ENCODE measurements around the gene CBFA2T3.

The CBFA2T3 gene

GRCh38 chr16:88936556-88937205 lies 40.3 kb downstream of the CBFA2T3 start:
- DNase-seq: peak in 1 of 2 experiments; percentile 53

- DNase-seq: no peak
Observed at GRCh38 chr16:88936008-88936555, 40.9 kb downstream of the CBFA2T3 start.

DNA sequence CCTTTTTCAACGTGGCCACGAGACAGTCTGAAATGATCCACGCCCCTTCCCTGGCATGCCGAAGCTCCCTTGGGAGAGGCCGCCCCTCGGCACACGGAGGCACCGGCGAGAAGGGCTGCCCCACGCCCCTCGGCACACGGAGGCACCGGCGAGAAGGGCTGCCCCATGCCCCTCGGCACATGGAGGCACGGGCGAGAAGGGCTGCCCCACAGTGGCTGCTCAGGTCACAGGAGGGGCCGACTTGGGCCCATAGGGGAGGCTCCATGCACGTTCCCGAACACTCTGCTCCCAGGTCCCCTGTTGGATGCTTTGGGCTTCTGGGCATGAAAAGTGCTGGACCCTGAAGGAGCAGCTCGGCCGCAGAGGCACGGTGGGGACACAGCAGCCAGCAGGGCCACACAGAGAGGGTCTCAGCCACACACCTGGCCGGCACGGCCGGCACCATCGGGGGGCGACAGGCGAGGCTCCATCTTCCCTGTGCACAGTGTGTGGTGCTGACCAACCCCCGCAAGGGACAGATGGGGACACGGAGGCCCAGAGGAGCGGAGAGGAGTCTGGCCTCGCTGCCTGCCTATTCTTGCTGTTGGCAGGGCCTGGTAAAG lies 42.8 kb downstream of the CBFA2T3 start:
- no peak for DNase-seq

GRCh38 chr16:88932929-88933328 lies 44.1 kb downstream of the CBFA2T3 start:
- DNase-seq: no peak

DNA sequence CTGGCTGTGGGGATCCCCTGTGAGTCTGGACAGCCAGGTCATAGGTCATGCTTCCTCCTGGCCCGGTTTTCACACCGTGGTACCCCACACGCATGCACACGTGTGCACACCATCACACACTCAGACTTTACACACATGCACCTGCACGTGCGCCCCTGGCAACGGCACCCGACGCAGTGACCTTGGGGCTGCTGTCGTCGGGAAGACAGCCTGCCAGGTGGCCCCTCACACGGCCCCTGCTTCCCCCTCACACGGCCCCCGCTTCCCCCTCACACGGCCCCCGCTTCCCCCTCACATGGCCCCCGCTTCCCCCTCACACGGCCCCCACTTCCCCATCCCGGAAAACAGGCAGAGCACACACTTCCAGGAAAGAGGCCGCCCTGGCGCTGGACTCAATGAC lies 45.1 kb downstream of the CBFA2T3 start:
- DNase-seq: no peak

GRCh38 chr16:88931373-88931900 lies 45.6 kb downstream of the CBFA2T3 start:
- DNase-seq: no peak

DNA sequence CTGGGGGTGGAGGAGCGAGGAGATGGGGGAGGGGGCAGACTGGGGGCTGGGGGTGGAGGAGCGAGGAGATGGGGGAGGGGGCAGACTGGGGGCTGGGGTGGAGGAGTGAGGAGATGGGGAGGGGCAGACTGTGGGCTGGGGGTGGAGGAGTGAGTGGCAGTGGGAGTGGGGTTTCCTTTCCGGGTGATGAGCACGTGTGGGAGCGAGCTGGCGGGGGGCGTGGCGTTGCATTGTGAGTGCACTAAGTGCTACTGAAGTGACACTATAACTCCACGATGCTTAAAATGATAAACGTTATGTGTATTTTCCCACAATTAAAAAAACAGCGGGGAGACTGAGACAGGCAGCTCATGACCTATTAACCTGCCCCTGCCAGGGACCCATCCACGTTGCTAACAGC lies 46.3 kb downstream of the CBFA2T3 start:
- no peak for DNase-seq

- no peak for DNase-seq
Observed at GRCh38 chr16:88929091-88929445, 47.9 kb downstream of the CBFA2T3 start.

DNA sequence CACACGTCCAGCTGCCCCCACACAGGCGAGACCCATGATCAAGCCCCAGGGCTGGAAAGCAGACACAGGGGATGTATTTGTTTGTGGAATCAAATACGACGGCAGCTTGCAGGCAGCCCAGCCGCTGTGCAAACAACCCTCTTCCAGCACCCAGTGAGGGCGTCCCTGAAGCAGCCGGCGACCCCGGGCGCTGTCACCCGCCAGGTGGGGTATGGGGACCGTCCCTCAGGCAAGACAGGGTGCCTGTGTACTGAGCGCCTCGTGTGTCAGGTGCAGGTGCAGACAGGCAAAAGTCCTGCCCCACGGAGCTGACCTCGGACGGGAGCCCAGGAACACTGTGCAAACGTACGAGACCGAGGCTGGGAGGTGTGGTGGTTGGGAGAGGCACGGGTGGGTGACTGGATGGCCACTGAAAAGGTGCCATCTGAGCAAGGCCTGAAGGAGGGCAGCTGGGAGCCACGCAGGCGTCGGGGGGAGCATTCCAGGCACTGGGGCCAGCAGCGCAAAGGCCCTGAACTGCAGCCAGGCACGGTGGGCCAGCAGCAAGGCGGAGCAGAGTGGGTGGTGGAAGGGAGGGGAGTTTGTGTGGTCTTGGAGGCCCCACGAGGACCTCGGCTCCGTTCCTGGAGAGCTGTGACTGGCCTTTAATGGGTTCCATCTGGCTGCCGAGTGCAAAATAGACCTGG lies 48.5 kb downstream of the CBFA2T3 start:
- DNase-seq: no peak

- DNase-seq: no peak
Observed at GRCh38 chr16:88927661-88928060, 49.3 kb downstream of the CBFA2T3 start.

DNA sequence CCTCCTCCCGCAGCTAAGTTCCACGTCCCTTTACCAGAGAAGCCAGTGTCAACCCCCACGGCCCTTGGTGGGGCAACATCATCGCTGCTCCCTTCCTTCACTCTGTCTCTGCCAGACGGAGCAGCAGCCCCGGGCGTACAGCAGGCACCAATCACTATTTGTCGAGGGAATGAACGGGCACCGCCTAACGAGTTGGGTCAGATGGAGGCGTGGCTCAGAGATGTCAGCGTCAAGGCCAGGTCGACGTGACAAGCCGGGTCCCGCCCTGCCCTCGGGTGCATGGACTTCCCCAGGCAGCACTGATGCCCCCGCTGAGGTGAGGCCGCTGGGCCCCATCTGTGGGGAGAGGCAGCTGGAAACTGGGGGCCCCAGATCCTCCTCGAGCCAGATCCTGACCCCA lies 50.0 kb downstream of the CBFA2T3 start:
- DNase-seq: no peak

DNA sequence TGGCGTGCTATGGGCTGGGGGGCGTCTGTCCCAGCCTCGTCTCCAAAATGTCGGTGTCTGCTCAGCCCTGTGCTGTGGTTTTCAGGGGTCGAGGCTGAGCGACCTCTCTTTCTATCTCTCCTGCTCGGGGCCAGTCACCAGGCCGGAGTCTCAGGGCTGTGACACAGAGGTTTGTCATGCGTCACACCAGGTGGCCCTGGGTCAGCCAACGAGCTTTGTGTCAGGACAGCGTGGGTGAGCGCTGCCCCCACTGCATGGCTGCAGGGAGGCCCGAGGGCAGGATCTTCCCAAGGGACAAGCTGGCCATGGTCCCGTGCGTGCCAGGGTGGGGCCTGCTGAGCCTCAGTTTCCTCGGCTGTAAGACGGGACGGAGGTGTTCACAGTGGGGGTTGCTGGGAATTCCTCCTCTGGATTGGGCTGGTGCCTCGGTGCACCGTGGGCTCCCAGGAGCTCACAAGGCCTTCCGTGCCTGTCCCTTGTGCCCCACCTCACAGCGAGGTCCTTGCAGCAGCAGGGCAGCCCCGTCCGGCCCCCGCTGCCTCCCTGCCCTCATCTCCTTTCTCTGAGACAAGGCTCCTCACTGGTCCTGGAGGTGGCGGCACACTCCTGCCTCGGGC lies 50.5 kb downstream of the CBFA2T3 start:
- no peak for DNase-seq

- DNase-seq: no peak
Observed at GRCh38 chr16:88925540-88925887, 51.5 kb downstream of the CBFA2T3 start.

GRCh38 chr16:88924834-88925539 lies 52.0 kb downstream of the CBFA2T3 start:
- peak in 1 of 2 experiments; percentile 76 for DNase-seq

DNA sequence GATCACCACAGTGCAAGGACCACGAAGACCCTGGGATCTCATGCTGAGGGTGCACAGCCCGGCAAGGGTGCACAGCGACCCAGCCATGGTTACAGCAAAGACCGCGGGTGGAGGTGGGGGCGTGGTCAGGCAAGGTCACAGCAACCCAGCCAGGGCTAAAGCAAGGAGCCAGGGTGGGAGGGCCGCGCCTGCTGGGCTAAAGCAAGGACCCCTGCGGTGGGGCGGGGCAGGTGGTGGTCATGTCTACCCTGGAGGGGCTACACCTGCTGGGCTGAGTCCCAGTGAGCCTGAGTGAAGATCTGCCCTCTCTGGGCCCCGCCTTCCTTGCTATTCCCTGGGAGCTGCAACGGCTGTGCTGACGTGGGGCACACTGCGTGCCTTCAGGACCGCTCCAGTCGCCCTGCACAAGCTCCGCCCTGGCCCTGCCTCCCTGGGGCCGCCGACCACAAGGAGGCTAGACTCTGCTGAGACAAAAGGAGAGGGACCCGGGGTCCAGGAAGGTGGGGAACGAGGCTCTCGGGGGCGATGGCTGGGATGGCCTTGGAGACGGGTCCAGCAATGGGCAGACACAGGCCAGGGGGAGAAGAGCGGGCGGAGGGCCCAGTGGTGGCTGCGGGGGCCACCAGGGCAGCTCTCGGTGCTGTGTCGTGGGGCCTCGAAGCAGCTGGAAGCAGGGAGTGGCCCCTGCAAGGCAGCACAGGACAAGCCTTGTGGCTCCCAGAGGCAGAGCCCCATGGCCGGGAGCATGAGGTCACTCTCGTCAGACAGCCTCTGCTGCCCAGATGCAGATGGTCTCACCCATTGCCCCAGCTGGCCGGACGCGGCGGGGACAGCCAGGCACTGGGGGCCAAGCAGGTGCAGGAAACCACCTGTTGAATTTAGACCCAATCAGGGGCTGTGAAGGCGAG lies 52.8 kb downstream of the CBFA2T3 start:
- no peak for DNase-seq

GRCh38 chr16:88923450-88923849 lies 53.6 kb downstream of the CBFA2T3 start:
- DNase-seq: peak in 1 of 2 experiments; percentile 56

DNA sequence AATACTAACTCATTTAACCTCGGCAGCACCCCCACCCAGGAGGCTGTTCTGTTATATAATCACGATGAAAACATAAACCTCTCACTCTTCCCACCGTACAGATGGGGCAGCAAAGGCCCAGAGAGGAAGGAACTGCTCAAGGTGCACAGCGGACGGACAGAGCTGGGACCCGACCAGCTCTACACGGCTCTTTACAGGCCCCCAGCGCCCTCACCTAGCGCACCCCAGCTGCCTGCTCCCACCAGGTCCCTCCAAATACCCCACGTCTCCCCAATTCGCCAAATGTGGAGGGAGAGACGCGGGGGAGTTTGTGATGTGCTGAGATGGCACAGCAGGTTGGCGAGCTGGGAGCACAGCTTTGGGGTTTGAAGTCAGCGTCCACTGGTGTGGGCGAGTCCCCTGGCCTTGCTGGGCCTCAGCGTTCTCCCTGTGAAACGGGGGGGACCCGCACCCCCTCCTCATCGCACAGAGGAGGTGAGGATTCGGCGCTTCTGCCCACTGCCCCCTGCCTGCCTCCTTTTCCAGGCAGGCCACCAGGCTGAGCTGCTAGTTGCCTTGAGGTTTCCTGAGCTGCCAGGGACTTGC lies 54.1 kb downstream of the CBFA2T3 start:
- no peak for DNase-seq

DNA sequence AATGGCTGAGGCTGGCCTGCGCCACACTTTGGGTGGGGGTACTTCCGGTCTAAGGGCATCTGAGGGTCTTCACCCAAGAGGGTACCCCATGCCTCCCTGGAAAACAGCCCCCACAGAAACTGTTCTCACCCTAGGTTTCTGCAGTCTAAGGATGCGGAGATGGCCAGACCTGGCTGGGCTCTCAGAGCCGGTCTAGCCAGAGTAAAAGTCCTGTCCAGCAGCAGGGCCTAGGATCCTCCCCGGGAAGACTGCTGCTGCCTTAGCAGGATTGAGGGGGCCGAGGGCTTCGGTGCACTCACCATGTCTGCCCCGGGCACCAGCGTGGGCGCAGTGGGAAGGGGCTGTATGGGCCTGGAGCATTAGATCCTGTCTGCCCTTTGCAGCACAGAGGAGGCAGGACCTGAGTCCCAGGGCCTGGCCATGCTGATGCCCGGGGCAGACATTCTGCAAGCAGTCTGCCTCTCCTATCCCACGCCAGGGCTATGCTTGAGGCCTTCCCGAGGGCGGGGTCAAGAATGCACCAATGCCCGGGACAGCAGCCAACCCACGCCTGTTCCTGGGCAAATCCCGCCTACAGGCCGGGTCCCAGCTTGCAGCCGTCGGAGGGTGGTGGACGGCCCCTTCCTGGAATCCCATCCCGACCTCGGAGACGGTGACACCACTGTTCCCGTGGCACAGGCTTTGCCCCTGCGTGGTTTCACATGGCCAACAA lies 54.7 kb downstream of the CBFA2T3 start:
- peak in 1 of 2 experiments; percentile 23 for DNase-seq

- DNase-seq: no peak
Observed at GRCh38 chr16:88921591-88921990, 55.4 kb downstream of the CBFA2T3 start.
